CD4-positive, alpha-beta T cell treated with Interleukin-21 for 1 hour (primary cell): Measurements from ENCODE around the gene TMEM187.
A peak's percentile ranks its signal among the peaks of the same experiment; 100 is the strongest.

Experiments
- DNase-seq: peaks from one replicate; pipeline ENCODE4 v3.0.0-alpha.2; 2020

The TMEM187 gene

DNA sequence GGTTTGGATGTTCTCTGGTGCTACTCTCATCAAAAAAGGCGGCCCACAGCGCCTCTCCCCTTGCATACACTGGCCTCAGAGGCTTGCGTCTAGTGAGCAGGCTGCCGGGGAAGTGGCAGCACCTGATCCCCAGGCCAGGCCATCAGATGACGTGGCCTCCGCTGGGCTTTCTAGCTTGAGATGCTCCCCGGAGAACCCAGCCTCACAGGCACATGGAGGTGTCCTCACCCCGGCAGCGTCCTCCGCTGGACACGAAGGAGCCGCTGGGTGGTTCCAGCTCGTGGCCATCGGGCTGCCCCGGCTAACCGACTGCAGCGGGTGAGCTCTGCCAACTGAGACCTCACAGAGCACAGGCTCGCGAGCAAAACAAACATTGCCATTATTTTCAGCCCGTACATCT is 34.4 kb downstream of the TMEM187 start:
- DNase-seq, result no peak

DNA sequence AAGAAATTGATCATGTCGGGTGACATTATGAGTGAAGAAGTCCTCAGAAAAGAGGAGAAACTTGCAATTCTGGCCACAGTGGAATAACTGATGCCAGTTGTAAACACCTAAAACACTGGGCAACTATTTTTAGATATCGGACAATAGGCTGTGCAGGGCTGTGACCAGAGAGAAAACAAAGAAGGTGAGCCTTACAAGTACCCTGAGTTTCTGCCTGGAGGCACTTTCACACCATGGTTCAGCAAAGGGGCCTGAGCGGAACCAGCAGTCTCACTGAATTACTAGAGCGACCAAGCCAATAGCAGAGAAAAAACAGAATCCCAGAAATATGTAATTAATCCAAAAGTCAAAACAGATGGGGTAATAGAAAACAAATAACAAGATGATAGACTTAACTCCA is 36.0 kb downstream of the TMEM187 start:
- no peak for DNase-seq

DNA sequence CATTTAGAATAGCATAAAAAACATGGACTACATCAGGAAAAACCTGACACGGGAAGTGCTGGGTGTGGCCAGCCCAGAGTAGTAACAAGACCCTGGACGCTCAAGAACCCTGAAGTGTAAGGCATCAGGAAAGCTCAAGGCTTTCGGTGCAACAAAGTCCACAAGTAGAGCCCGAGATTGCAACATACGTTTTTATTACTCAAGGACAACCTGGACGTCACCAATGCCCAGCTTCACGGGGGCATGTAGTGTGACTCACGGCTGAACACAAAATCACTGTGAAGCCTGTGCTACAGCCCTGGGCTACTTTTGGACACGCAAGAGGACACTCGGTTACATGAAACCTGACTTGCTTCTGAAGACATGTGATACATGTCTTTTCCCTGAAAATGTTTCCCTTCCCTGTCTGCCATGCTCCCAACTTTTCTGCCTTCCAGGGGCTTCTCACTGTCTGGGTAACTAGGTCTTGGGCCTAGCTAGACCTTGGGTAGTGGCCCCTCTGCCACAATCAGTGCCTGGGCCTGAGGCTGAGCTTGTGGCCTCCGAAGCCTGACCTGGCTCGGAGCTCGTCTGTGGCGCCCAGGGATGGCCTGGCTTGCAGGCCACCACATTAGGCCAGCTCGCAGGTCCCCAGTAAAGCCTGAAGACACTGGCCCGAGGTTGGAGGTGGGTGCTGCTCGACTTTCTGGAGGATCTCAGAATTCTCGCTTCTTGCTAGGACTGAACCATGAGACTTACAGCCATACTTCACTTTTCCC is 38.0 kb downstream of the TMEM187 start:
- no peak for DNase-seq

DNA sequence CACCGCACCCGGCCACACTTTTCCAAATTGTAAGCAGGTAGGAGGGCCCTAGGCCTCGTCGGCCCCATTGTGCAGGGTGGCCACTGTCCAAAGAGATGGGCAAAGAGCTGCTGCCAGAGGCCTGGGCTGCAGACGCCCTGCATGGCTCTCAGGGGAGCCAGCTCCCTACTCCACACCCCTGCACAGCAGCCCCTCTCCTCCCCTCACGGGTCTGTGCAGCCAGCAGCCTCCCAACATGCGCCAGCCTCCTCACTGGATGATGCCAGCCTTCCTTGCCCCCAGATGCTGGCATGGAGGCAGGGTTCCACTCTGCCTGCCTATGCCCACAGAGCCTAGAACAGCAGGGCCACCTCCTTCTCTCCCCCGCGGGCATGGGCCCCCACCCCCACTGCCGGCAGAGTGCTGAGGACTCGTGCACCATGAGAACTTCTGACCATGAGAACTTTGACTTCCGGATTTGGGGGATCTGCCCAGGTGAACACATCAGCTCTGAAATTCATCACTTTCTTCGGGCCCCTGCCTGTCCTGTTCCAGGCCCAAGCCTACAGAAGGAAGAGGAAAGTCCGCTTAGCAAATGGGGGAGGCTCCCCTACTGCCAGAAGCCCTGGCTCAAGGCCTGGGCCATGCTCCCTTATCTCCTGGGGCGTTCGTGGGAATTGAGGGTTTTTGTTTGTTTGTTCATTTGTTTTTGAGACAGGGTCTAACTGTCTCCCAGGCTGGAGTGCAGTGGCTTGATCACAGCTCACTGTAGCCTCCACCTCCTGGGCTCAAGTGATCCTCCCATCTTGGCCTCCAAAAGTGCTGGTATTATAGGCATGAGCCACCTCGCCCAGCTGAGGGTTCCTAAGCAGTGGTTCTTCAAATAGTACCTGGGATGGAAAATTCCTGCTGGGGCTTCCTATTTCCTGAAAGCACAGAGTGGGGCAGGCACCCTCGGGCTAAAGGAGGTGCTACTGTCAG is 39.1 kb downstream of the TMEM187 start:
- no peak for DNase-seq

DNA sequence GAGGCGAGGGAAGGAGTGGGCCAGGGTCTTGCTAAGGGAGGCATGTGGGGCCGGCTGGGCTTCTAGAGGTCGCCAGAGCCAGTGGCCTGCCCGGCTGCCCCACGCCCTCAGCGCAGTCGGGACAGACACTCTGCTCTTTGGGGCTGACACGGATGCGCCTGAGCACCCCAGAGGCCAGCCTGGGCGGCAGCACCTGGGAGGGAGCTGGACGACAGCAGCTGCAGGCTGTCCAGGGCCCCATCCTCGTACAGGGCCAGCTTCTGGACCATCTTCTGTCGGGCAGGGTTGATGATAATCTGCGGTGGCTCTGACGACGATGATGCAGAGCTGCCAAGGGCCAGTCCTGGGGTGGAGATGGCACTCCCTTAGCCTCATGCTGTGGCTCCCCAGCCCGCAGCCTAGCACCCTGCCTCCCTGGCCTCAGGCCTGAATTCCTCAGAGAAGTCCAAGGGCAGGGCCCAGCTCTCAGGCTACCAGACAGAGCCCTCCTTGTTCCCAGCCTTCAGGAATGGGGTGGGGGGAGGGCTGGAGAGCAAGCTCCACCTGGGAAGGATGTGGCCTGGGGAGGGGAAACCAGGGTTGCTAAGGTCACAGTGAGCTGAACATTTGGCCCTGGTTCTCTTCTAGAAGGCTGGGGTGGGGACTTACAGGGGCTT is 39.9 kb downstream of the TMEM187 start:
- no peak for DNase-seq

DNA sequence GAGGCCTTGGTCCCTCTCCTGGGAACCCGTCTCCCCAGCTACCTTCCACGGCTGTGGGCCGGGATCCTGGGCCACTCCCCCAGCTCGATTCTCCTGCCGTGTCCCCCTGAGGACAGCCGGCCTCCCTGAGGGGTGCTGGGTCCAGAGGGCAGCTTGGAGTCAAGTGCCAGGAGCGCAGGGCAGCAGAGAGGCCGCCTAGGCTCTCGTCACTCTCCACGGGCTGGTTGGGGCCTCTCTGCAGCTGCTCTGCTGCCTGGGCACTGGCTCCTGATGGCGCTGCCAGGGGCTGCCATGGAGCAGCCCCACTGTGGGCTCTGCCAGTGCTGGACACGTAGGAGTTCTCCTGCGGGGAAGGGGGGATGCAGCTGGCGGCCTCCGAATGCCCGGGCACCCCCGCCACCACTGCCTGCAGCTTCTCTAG is 40.5 kb downstream of the TMEM187 start:
- no peak for DNase-seq

DNA sequence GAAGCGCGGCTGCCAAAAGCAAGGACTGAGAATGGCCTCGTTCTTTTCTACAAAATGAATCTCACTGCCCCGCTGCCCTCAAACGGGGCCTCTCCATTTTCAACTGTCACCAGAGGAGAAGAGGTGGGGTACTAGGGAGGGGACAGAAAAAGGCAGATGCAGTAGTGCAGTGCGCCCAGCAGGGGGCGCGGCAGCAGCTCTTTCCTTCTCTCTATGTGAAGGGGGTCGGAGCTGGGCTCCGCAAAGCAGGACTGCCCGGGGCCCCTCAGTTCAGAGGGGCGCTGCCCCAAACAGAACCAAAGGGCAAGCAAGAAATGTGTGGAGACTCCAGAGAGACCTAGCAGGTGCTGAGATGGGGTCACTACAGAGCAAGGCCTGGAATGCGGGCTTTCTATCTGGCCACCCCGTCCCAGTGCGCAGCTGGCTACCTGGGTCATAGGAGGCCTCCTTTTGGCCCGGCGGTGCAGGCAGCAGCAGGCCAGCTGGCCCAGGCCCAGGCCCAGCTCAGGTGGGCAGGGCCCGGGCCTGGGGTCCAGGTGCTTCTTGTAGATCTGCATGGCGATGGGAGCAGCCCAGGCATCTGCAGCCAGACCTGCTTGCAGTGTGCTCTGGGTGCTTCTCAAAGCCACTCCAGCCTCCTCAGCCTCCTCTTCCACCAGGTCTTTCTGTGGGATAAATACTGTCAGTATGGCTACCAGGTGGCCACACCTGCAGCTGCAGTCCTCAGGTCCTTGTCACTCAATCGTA is 41.2 kb downstream of the TMEM187 start:
- peak; percentile 57 for DNase-seq

DNA sequence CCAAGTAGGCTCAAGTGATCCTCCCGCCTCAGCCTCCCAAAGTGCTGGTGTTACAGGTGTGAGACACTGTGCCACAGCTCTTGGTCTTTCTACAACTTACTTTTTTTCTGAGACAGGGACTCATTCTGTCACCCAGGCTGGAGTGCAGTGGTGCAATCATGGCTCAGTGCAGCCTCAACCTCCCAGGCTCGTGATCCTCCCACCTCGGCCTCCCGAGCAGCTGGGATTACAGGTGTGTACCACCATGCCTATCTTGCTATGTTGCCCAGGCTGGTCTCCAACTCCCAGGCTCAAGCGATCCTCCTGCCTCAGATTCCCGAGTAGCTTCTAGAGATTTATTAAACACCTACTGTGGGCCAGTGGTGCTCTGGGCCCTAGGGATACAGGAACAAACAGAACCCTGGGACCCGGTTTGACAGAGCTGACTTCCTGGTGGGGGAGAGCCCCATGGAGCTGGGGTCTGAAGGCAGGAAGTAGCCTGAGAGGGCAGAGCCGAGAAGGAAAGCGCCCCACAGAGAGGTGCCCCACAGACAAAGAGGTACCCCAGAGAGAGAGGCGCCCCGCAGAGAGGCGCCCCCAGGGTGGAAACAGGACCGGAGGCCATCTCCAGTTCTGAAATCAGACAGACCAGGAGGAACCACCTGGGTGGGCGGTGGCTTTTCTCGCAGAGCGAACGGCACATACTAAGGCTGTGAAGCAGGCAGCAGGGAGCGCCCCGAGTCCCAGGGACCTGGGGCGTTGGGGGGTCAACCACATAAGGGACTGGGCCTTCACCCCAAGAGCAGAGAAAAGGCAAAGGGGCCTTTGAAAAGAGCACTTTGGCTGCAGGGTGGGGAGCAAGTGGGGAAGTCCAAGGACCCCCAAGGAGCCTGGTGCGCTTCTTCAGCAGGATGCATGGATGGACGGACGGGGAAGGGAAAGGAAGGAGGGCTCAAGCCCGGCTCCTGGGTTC is 42.2 kb downstream of the TMEM187 start:
- no peak for DNase-seq

DNA sequence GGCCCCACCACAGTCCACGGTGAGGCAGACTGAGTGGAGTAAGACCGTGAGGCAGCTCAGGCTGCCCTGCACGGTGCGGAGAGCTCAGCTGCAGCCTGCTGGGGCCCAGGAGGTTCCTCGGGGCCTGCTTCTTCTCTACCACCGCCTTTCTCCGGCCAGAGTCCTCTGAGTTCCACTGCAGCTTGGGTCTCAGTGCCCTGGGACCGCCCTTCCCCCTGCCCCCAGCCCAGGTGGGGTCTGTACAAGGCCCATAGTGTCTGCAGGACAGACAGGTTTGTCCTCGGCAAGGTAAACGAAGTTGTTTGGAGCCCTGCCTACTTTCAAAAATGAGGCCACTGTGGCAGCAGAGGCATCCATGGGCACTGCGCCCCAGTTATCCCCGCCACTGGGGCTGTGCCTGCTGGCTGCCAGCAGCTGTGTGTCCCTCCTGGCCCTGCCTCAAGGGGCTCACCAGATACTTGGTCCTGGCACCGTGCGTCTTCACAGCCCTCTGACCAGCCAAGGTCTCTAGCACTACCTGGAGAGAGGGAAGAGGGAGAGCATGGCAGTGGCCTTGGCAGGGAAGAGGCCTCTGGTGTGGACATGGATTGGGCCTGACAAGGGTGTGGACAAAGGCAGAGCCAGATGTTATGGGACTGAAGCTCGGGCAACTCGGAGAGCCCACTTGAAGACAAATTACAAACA is 43.2 kb downstream of the TMEM187 start:
- no peak for DNase-seq

DNA sequence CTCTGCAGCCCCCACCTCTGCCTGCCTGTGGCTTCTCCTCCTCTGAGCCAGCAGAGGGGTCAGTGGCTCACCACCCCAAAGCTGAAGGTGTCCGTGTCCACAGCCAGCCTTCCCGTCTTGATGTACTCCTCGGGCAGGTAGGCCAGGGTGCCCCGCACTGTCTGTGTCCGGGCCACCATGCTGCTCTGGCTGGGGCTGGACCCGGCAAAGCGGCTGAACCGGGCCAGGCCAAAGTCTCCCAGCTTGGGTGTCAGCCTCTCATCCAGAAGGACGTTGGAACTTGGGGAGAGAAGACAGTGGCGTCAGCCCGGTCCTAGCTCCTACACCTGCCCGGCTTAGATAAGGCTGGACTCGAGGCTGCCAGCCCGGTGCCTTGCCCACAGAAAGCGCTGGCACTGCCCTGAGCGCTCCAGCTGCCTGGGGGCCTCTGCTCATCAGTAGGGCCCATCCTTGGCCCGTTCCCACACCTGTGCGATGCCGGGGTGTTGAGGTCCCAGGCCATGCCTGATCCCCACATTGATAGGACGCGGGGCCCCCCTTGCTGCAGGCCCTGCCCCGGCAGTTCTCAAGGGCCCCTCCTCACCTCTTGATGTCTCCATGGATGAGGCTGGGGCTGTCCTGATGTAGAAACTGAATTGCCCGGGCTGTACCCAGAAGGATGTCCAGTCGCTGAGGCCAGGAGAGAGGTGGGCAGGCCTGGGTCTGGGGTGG is 44.0 kb downstream of the TMEM187 start:
- no peak for DNase-seq

DNA sequence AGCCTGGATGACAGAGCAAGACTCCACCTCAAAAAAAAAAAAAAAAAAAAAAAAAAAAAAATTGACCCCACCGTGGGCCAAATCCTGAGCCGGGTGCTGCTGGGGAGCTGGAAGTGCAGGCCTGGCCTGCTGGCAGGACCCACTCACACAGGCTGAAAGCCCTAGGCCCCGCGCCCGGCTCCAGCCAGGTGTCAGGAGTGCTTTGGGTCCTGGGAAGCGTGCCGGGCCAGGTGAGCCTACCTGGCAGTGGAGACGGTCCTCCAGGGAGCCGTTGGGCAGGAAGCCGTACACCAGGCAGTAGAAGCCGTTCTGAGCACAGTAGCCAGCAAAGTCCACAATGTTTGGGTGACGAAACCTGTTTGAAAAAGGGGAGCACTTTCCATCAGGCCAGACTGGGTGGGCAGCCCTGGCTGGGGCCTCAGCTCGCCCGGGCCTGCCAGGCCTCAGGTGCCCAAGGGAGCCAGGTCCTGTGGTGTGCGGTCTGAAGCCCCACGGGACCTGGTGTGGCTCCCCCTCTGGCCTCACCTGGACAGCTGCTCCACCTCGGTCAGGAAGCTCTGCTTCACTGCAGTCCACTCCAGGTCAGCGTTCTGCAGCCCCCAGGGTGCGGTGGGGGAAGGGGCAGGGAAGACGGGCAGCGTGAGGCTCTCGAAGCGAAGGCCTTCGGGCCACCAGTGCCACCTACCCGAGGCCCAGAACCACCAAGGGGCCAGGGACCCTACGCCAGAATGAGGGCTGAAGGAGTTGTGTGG is 45.4 kb downstream of the TMEM187 start:
- no peak for DNase-seq

DNA sequence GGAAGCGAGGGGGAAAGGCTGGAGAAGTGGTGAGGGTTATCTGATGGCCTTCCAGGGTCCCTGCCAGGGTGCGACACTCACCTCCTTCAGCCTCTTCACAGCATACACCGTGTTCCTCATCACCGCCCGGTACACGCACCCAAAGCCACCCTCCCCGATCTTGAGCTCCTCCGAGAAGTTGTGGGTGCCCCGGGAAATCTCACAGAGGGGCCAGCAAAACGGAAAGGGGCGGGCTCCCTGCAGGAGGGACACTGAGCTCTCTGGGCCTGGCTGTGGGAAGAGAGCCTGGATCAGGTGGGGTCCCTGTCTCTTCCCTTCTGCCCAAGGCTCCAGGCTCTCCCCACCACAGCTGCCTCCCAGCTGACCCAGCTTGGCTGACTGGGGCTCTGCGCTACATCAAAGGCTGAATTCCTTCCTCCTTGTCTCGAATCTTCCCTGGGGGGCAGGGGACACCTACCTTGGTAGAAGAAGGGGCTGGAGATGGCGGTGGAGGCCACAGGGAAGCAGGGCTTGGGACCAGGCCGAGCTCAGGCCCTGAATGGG is 46.0 kb downstream of the TMEM187 start:
- no peak for DNase-seq

DNA sequence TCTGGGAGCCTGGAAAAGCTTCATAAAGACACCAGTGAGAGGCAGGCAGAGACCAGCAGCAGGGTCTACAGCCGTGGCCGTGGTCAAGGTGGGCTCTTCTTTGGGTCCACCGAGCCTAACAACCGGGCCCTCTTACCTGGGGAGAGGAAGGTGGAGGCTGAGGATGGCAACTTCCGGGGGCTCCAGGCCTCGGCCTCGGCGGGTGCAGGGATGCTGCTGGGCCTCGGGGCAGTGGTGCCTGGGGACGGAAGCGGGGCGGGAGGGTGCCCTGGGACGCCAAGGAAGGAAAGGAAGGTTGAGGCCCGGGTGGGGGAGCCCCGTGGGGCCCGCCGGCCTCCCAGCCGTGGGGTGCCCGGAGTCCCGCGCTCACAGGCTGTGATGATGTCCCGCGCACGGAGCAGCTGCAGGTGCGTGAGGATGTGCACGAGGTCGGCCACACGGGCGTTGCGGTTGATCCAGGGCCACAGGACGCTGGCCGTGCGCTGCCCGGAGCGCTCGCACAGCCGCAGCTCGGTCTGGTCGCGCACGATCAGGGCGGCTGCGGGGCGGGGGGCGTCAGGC is 46.6 kb downstream of the TMEM187 start:
- peak; percentile 15 for DNase-seq

DNA sequence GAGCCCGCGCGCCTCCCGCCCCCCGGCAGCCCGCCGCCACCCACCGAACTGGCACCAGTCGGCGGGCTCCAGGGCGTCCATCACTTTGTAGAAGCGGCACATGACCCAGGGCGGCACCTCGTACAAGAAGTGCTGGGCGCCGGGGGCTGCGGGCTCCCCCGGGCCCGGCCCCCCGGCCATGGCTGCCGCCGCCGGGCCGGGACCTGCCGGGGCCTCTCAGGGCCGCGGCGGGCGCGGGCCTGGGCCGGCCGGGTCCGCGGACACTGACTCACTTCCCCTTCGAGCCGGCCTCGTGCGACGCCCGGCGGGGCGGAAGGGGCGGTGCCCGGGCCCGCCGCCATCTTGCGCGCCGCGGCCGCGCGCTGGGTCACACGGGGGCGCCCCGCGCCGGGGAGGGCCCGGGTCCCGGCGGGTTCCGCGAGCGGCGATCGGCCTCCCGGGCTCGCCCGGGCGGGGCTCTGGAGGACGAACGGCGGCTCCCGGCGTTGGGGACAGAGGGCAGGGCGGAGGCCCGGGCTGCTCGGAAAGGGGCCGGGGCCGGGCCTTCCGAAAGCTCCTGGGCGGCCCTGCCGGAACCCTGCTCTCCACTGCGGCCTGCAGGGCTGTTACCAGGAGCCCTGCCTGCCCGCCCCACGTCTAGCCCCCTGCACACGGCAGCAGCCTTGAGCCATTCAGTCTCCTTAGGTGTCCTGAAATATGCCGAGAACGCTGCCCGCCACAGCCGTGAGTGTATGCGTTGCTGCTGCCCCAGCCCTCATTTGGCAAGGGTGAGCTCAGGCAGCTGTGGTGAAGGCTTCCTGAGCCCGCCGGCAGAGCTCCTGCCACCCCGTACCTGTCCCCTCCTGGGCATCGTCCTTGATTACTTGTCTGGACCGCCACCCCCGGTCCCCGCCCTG is 47.3 kb downstream of the TMEM187 start, which contains the start of gene IRAK1:
Gene IRAK1, minus strand, starts transcription at position 270 of the 896 bp plus-strand sequence. Its CDS starts 90 bp downstream, at position 180.
- peak; percentile 54 for DNase-seq

DNA sequence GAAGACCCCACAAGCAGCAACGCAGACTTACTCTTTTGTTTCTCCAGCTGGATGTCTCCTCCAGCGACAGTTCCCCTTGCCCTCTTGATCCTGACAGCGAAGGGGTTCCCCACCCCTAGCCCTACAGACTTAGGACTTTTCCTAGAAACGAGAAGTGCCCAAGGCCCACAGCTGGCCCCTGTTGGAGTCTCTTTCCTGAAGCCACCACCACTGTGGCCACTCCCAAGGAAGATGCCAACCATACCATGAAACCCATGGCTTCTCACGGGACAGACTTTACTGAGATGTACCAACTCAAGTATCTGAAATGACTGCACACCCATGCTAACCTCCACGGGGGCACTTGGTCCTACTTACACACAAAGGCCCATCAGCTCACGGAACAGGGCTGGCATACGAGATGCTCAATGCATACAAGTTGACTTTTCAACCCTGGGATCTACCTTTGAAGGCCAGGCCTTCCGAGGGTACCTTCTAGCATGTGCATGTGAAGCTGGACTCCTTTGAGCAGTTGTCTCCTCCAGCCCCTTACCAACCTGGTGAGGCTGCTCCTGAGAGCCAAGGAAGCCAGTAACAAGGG is 48.1 kb downstream of the TMEM187 start:
- no peak for DNase-seq

DNA sequence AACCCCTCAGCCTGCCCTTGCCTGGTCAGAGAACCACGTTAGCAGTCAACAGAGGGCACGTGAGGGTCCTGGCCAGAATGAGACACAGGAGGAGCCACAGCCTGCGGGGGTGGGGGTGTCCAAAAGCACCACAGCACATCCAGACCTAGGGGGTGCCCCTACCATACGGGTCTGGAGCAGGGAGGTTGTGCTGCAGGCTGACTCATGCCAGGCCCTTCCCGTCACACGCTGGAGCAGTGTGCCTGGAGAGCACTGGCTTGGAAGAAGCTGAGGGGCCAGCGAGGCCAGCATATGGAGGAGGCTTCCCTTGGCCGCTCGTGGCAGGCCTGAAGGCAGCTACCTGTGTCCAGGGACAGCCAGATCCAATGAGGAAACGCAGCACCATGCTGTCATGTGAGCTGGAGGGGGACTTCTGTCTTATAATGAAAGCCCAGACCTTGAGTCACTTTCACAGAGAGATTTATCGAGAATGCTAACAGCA is 48.6 kb downstream of the TMEM187 start:
- DNase-seq, result no peak

DNA sequence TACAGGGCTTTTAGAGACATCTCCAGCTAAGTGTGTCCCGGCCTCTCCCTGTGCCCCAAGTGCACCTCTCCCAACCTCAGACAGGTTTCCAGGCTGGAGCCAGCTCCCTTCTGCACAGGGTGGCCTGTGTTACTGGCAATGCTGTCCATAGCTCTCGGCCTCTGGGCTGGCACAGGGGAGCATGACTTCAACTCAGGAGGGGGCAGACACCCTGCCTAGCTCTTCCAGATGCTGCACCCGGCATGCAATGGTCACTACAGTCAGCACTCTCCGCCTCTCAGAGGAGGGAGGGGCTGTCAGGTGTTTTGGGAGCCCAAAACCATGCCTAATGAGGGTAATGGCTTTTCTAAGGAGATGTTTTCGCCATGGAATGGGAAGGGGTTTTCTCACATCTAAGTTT is 49.6 kb downstream of the TMEM187 start:
- DNase-seq, result no peak
